H9 (cell line): ENCODE data around the gene PRR13. TPM values are rescaled to one million over a fixed set of nuclear protein-coding genes. Genes with fewer than 3 reads are reported as not detected.

Experiments used
- DNase-seq: peaks from one replicate; pipeline ENCODE4 v3.0.0-alpha.2; 2017
- H2AFZ ChIP-seq: one replicate; pipeline ENCODE4 v1.6.1; 2013; ENCODE audit warnings: mild to moderate bottlenecking, low read length, control low read depth, moderate library complexity
- H2AK5ac ChIP-seq: 2 replicates; pipeline ENCODE4 v1.6.1; 2013; ENCODE audit warnings: low read length, control low read depth, mixed read lengths; ENCODE audit not compliant: insufficient read length
- H2BK120ac ChIP-seq: one replicate; pipeline ENCODE4 v1.6.1; 2013; ENCODE audit warnings: low read depth, mild to moderate bottlenecking, low read length, control low read depth, inconsistent platforms; ENCODE audit not compliant: poor library complexity, severe bottlenecking
- H2BK12ac ChIP-seq: 2 replicates; pipeline ENCODE4 v1.6.1; 2013; ENCODE audit warnings: low read length, control low read depth, mixed read lengths, low read depth; ENCODE audit not compliant: insufficient read length
- H2BK15ac ChIP-seq: 2 replicates; pipeline ENCODE4 v1.6.1; 2013; ENCODE audit warnings: low read depth, low read length, control low read depth
- H2BK20ac ChIP-seq: one replicate; pipeline ENCODE4 v1.6.1; 2013; ENCODE audit warnings: low read depth, mild to moderate bottlenecking, low read length, control low read depth, inconsistent platforms; ENCODE audit not compliant: poor library complexity, severe bottlenecking
- H2BK5ac ChIP-seq: 2 replicates; pipeline ENCODE4 v1.6.1; 2013; ENCODE audit warnings: low read length, control low read depth, mixed read lengths; ENCODE audit not compliant: insufficient read length
- H3K14ac ChIP-seq: 2 replicates; pipeline ENCODE4 v1.6.1; 2013; ENCODE audit warnings: low read length, control low read depth; ENCODE audit not compliant: insufficient read depth
- H3K18ac ChIP-seq: 2 replicates; pipeline ENCODE4 v1.6.1; 2013; ENCODE audit warnings: low read depth, mild to moderate bottlenecking, mixed read lengths, low read length, control low read depth; ENCODE audit not compliant: insufficient read length
- H3K23ac ChIP-seq: 2 replicates; pipeline ENCODE4 v1.6.1; 2013; ENCODE audit warnings: low read length, control low read depth, mixed read lengths, low read depth; ENCODE audit not compliant: insufficient read length
- H3K23me2 ChIP-seq: 2 replicates; pipeline ENCODE4 v1.6.1; 2013; ENCODE audit warnings: low read depth, mild to moderate bottlenecking, mixed read lengths, low read length, control low read depth; ENCODE audit not compliant: insufficient read length, poor library complexity, severe bottlenecking
- H3K27ac ChIP-seq: 2 replicates; pipeline ENCODE4 v1.5.1; 2013; ENCODE audit warnings: low read length, control low read depth, mixed read lengths, low read depth; ENCODE audit not compliant: insufficient read length
- H3K27me3 ChIP-seq: 2 replicates; pipeline ENCODE4 v1.6.1; 2013; ENCODE audit warnings: low read length, control low read depth, inconsistent platforms; ENCODE audit not compliant: insufficient read depth
- H3K4ac ChIP-seq: 2 replicates; pipeline ENCODE4 v1.6.1; 2013; ENCODE audit warnings: low read depth, mild to moderate bottlenecking, control low read depth, inconsistent platforms, low read length, moderate library complexity
- H3K4me1 ChIP-seq: 2 replicates; pipeline ENCODE4 v1.6.1; 2013; ENCODE audit warnings: low read length, control low read depth, inconsistent platforms; ENCODE audit not compliant: insufficient read depth
- H3K4me2 ChIP-seq: 2 replicates; pipeline ENCODE4 v1.6.1; 2013; ENCODE audit warnings: low read length, control low read depth, mixed read lengths; ENCODE audit not compliant: insufficient read length, insufficient read depth
- H3K56ac ChIP-seq: 2 replicates; pipeline ENCODE4 v1.6.1; 2013; ENCODE audit warnings: low read depth, mild to moderate bottlenecking, mixed read lengths, low read length, control low read depth; ENCODE audit not compliant: insufficient read length
- H3K79me1 ChIP-seq: 2 replicates; pipeline ENCODE4 v1.6.1; 2013; ENCODE audit warnings: low read depth, mild to moderate bottlenecking, moderate library complexity, low read length, control low read depth, inconsistent platforms; ENCODE audit not compliant: insufficient read depth, poor library complexity, severe bottlenecking
- H3K79me2 ChIP-seq: 2 replicates; pipeline ENCODE4 v1.6.1; 2013; ENCODE audit warnings: low read length, control low read depth, inconsistent platforms; ENCODE audit not compliant: insufficient read depth
- H3K9ac ChIP-seq: 2 replicates; pipeline ENCODE4 v1.6.1; 2013; ENCODE audit warnings: low read length, control low read depth, mixed read lengths; ENCODE audit not compliant: insufficient read length; ENCODE audit errors: extremely low read depth
- H3K9me3 ChIP-seq: one replicate; pipeline ENCODE4 v1.6.1; 2013; ENCODE audit warnings: low read depth, low read length, inconsistent platforms; ENCODE audit not compliant: control insufficient read depth
- H3T11ph ChIP-seq: one replicate; pipeline ENCODE4 v1.6.1; 2013; ENCODE audit warnings: mild to moderate bottlenecking, low read length, control low read depth, inconsistent platforms
- H4K20me1 ChIP-seq: one replicate; pipeline ENCODE4 v1.6.1; 2013; ENCODE audit not compliant: control insufficient read depth, insufficient read length, insufficient read depth
- H4K5ac ChIP-seq: 2 replicates; pipeline ENCODE4 v1.6.1; 2013; ENCODE audit warnings: low read depth, mild to moderate bottlenecking, mixed read lengths, low read length, control low read depth; ENCODE audit not compliant: insufficient read length
- H4K8ac ChIP-seq: replicated peaks from 2 replicates; pipeline ENCODE4 v1.6.1; 2013; ENCODE audit warnings: low read length, control low read depth, mixed read lengths, low read depth; ENCODE audit not compliant: insufficient read length
- H4K91ac ChIP-seq: 2 replicates; pipeline ENCODE4 v1.6.1; 2013; ENCODE audit warnings: low read depth, mild to moderate bottlenecking, moderate library complexity, mixed read lengths, low read length, control low read depth; ENCODE audit not compliant: insufficient read length
- H3K27ac Mint-ChIP-seq, 3 experiments: 2 replicates in 2 of 3; 3 replicates in 1 of 3; pipeline ENCODE4 v1.8.0; 2020 to 2021; ENCODE audit warnings: mixed read lengths in 3 of 3, mild to moderate bottlenecking in 1 of 3, moderate library complexity in 1 of 3
- H3K27me3 Mint-ChIP-seq: 2 replicates; pipeline ENCODE4 v1.8.0; 2021; ENCODE audit warnings: low read depth, mild to moderate bottlenecking, moderate library complexity, mixed read lengths
- H3K36me3 Mint-ChIP-seq, 3 experiments: 2 replicates in 2 of 3; 3 replicates in 1 of 3; pipeline ENCODE4 v1.8.0; 2020 to 2021; ENCODE audit warnings: low read depth in 3 of 3, mixed read lengths in 3 of 3; ENCODE audit not compliant: insufficient read depth in 1 of 3
- H3K4me1 Mint-ChIP-seq, 2 experiments: 2 replicates each; pipeline ENCODE4 v1.8.0; 2020; ENCODE audit warnings: mixed read lengths in 2 of 2
- H3K4me3 Mint-ChIP-seq, 2 experiments: 2 replicates in 1 of 2; 3 replicates in 1 of 2; pipeline ENCODE4 v1.8.0; 2020 to 2021; ENCODE audit warnings: mild to moderate bottlenecking in 2 of 2, mixed read lengths in 2 of 2, moderate library complexity in 1 of 2
- H3K9me3 Mint-ChIP-seq, 2 experiments: 2 replicates in 1 of 2; 3 replicates in 1 of 2; pipeline ENCODE4 v1.8.0; 2020; ENCODE audit warnings: mild to moderate bottlenecking in 2 of 2, mixed read lengths in 2 of 2, moderate library complexity in 1 of 2
- WGBS: extraction: QIAGEN DNeasy Blood & Tissue Kit; methylation state at CpG from one replicate; pipeline ENCODE4 v1.1.7; 2013; ENCODE audit warnings: missing lambda C conversion rate, low lambda C conversion rate, mixed read lengths; ENCODE audit not compliant: insufficient read length; ENCODE audit errors: extremely low coverage; 5-methylcytosine and 5-hydroxymethylcytosine counted together
- total RNA-seq: library from RNA; stranded (reverse); gene quantifications from 2 replicates; pipeline ENCODE4 v1.2.1, GENCODE V29; 2021
- TF ChIP-seq, protein P1 (sequence below): fragments of 200-600 bp; sonication (generic); conservative IDR thresholded peaks from 3 replicates; pipeline ENCODE4 v1.8.0; 2021; ENCODE audit warnings: antibody characterized with exemption, mild to moderate bottlenecking

Gene PRR13
- total RNA-seq, 1 experiment from 2014 or later: 147 TPM

DNA sequence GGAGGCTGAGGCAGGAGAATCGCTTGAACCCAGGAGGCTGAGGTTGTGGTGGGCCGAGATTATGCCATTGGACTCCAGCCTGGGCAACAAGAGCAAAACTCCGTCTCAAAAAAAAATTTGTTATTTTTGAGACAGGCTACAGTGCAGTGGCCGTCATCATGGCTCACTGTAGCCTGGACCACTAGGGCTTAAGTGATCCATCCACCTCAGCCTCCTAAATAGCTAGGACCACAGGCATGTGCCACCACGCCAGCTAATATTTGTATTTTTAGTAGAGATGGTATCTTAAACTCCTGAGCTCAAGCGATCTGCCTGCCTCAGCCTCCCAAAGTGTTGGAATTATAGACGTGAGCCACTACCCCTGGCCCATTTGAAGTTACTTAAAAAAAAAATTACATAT, 9.4 kb downstream of the PRR13 start:
- no peak overlapping the region for H3K18ac ChIP-seq
- no peak overlapping the region for H2BK20ac ChIP-seq
- H4K91ac ChIP-seq: no peak overlapping the region
- H3K9ac ChIP-seq: no peak overlapping the region
- H3K79me2 ChIP-seq: peaks cover 23% of the 10 kb centered on the region
- no peak overlapping the region for H3K14ac ChIP-seq
- no peaks in the 10 kb centered on the region for H3K27me3 ChIP-seq
- TF ChIP-seq, protein P1, sequence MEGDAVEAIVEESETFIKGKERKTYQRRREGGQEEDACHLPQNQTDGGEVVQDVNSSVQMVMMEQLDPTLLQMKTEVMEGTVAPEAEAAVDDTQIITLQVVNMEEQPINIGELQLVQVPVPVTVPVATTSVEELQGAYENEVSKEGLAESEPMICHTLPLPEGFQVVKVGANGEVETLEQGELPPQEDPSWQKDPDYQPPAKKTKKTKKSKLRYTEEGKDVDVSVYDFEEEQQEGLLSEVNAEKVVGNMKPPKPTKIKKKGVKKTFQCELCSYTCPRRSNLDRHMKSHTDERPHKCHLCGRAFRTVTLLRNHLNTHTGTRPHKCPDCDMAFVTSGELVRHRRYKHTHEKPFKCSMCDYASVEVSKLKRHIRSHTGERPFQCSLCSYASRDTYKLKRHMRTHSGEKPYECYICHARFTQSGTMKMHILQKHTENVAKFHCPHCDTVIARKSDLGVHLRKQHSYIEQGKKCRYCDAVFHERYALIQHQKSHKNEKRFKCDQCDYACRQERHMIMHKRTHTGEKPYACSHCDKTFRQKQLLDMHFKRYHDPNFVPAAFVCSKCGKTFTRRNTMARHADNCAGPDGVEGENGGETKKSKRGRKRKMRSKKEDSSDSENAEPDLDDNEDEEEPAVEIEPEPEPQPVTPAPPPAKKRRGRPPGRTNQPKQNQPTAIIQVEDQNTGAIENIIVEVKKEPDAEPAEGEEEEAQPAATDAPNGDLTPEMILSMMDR: no peak
- no peaks in the 10 kb centered on the region for H3K9me3 ChIP-seq
- H2AFZ ChIP-seq: no peak overlapping the region
- peak overlapping the region; percentile 25 to 35; a peak in 2 of 5 replicates for H3K4me3 Mint-ChIP-seq
- peaks cover 3% of the 10 kb centered on the region for H3K79me1 ChIP-seq
- H2BK5ac ChIP-seq: no peak overlapping the region
- no peak overlapping the region for H4K8ac ChIP-seq
- no peaks in the 10 kb centered on the region for H3K27me3 Mint-ChIP-seq
- H3K4ac ChIP-seq: no peak overlapping the region
- H3K9me3 Mint-ChIP-seq: no peaks in the 10 kb centered on the region; a peak in 1 of 5 replicates
- no peak overlapping the region for H3K56ac ChIP-seq
- WGBS: no CpG with 5 or more reads among the region's 7 CpGs
- no peak overlapping the region for H2BK120ac ChIP-seq
- no peaks in the 10 kb centered on the region for H3K23me2 ChIP-seq
- no peak overlapping the region for H2AK5ac ChIP-seq
- no peak overlapping the region for H2BK12ac ChIP-seq
- no peak overlapping the region for H3K23ac ChIP-seq
- H3K4me1 Mint-ChIP-seq: peaks cover 19 to 30% of the 10 kb centered on the region in 2 experiments
- no peak for DNase-seq
- no peak overlapping the region for H3K4me2 ChIP-seq
- no peak overlapping the region for H3K27ac ChIP-seq
- H3K4me1 ChIP-seq: no peaks in the 10 kb centered on the region
- no peak overlapping the region for H3T11ph ChIP-seq
- no peak overlapping the region for H2BK15ac ChIP-seq
- H4K20me1 ChIP-seq: no peaks in the 10 kb centered on the region
- H4K5ac ChIP-seq: no peak overlapping the region
- H3K36me3 Mint-ChIP-seq: peaks cover 40 to 53% (median 52%) of the 10 kb centered on the region in 3 experiments
- H3K27ac Mint-ChIP-seq: 0 out of 7 replicates have a peak overlapping the region, but pooled peaks of 1 of the 3 experiments have one; percentile 5
